Activated naive CD8-positive, alpha-beta T cell (primary cell): ENCODE results near the gene IFITM10.
"Not testable (repeated sequence)": the region's sequence is repeated elsewhere in the genome, so short reads cannot be mapped to it uniquely, and the experiment has no call there.

Experiments
- H3K27ac Mint-ChIP-seq: one replicate; pipeline ENCODE4 v1.8.0; 2021; ENCODE audit warnings: mixed read lengths
- H3K27me3 Mint-ChIP-seq: one replicate; pipeline ENCODE4 v1.8.0; 2021; ENCODE audit warnings: mixed read lengths
- H3K36me3 Mint-ChIP-seq: one replicate; pipeline ENCODE4 v1.8.0; 2021; ENCODE audit warnings: mixed read lengths
- H3K4me1 Mint-ChIP-seq: one replicate; pipeline ENCODE4 v1.8.0; 2021; ENCODE audit warnings: low read depth, mixed read lengths
- H3K4me3 Mint-ChIP-seq: one replicate; pipeline ENCODE4 v1.8.0; 2021; ENCODE audit warnings: mild to moderate bottlenecking, mixed read lengths
- H3K9me3 Mint-ChIP-seq: one replicate; pipeline ENCODE4 v1.8.0; 2021; ENCODE audit warnings: low read depth, mixed read lengths

IFITM10 gene

DNA sequence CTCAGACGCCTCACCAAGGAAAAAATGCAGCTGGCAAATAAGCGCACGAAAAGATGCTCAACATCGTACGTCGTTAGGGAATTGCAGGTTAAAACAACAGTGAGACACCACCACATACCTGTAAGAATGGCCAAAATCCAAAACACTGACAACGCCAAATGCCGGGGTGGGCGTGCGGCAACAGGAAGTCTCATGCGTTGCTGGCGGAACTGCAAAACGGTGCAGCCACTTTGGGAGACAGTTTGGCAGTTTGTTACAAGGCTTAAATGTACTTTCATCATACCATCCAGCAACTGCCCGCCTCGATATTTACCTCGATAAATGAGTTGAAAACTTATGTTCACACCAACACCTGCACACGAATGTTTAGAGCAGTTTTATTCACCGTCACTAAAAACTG, 20.9 kb upstream of the IFITM10 start:
- no peak overlapping the region for H3K4me3 Mint-ChIP-seq
- peaks cover 19% of the 10 kb centered on the region for H3K4me1 Mint-ChIP-seq
- no peaks in the 10 kb centered on the region for H3K36me3 Mint-ChIP-seq
- H3K27ac Mint-ChIP-seq, result no peak overlapping the region
- no peaks in the 10 kb centered on the region for H3K9me3 Mint-ChIP-seq
- no peaks in the 10 kb centered on the region for H3K27me3 Mint-ChIP-seq

DNA sequence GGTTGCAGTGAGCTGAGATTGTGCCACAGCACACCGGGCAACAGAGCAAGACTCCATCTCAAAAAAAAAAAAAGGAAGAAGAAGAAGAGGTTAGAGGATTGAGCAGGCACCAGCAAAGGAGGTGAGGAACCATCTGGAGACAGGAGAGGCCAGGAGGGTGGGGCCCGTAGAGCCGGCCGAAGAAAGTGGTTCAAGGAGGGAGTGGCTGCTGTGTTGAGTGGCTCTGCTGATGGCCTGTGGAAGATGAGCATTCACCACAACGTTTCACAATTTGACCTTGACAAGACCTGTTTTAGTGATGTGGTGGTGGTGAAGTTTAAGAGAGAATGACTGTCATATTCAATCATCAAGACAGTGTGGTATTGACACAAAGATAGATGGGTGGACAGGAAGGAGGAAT, 20.1 kb upstream of the IFITM10 start:
- H3K4me1 Mint-ChIP-seq, result peaks cover 19% of the 10 kb centered on the region
- no peak overlapping the region for H3K4me3 Mint-ChIP-seq
- H3K9me3 Mint-ChIP-seq, result no peaks in the 10 kb centered on the region
- H3K36me3 Mint-ChIP-seq, result no peaks in the 10 kb centered on the region
- no peaks in the 10 kb centered on the region for H3K27me3 Mint-ChIP-seq
- no peak overlapping the region for H3K27ac Mint-ChIP-seq

- H3K27ac Mint-ChIP-seq, result no peak overlapping the region
- H3K4me3 Mint-ChIP-seq, result no peak overlapping the region
- peaks cover 19% of the 10 kb centered on the region for H3K4me1 Mint-ChIP-seq
- H3K9me3 Mint-ChIP-seq, result no peaks in the 10 kb centered on the region
- H3K27me3 Mint-ChIP-seq, result no peaks in the 10 kb centered on the region
- no peaks in the 10 kb centered on the region for H3K36me3 Mint-ChIP-seq
Observed at GRCh38 chr11:1770061-1770460, 19.7 kb upstream of the IFITM10 start.

- peaks cover 22% of the 10 kb centered on the region for H3K4me1 Mint-ChIP-seq
- not testable (repeated sequence) for H3K27me3 Mint-ChIP-seq, H3K9me3 Mint-ChIP-seq, H3K4me3 Mint-ChIP-seq, H3K27ac Mint-ChIP-seq, H3K36me3 Mint-ChIP-seq
Observed at GRCh38 chr11:1769304-1769936, 19.0 kb upstream of the IFITM10 start.

GRCh38 chr11:1768141-1768469, 17.7 kb upstream of the IFITM10 start:
- Mint-ChIP-seq H3K4me1 (peaks cover 18% of the 10 kb centered on the region), H3K36me3 (no peaks in the 10 kb centered on the region), H3K27ac (no peak overlapping the region), H3K27me3 (no peaks in the 10 kb centered on the region), H3K4me3 (no peak overlapping the region), H3K9me3 (no peaks in the 10 kb centered on the region)

GRCh38 chr11:1767399-1768140, 17.2 kb upstream of the IFITM10 start:
- H3K27ac Mint-ChIP-seq, result no peak overlapping the region
- H3K36me3 Mint-ChIP-seq, result no peaks in the 10 kb centered on the region
- H3K4me1 Mint-ChIP-seq, result peaks cover 19% of the 10 kb centered on the region
- H3K4me3 Mint-ChIP-seq, result no peak overlapping the region
- H3K27me3 Mint-ChIP-seq, result no peaks in the 10 kb centered on the region
- H3K9me3 Mint-ChIP-seq, result no peaks in the 10 kb centered on the region

GRCh38 chr11:1766719-1767398, 16.5 kb upstream of the IFITM10 start:
- H3K4me1 Mint-ChIP-seq, result peaks cover 19% of the 10 kb centered on the region
- H3K36me3 Mint-ChIP-seq, result no peaks in the 10 kb centered on the region
- no peaks in the 10 kb centered on the region for H3K27me3 Mint-ChIP-seq
- H3K27ac Mint-ChIP-seq, result no peak overlapping the region
- no peak overlapping the region for H3K4me3 Mint-ChIP-seq
- no peaks in the 10 kb centered on the region for H3K9me3 Mint-ChIP-seq

DNA sequence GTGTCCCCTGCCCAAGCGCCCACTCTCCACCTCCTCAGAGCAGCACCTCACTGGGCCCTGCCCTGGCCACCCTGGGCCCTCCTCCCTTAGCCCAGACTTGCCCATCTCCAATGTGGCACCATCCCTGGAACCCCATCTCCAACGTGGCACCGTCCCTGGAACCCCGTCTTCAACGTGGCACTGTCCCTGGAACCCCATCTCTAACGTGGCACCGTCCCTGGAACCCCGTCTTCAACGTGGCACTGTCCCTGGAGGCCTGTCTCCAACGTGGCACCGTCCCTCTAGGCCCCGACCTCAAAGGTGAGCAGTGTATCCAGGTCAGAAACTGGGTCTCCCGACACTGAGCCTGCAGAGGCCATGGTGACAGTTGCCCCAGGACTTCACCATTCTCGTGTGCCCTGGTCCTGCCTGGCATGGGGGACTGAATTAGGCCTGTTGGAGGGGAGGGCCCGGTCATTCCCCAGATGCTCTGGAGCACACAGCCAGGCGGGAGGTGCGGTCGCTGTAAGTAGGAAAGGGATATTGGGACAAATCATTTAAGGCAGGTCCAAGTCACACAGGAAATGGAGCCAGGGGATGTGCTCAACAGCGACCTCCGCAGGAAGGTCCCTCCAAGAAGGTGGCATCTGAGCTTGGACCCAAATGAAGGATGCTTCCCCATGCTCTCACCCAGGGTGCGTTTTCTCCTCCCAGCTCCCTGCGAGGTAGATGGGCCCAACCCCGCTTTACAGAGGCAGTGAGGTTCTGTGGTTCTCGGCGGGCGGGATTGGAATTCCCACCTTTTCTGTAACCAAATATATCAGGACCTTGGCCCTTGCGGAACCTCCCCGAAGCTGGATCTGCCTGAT, 15.7 kb upstream of the IFITM10 start:
- H3K4me3 Mint-ChIP-seq, result no peak overlapping the region
- H3K4me1 Mint-ChIP-seq, result peaks cover 20% of the 10 kb centered on the region
- H3K27ac Mint-ChIP-seq, result no peak overlapping the region

GRCh38 chr11:1763796-1764661, 13.6 kb upstream of the IFITM10 start, which contains the start of gene CTSD:
TSS of gene CTSD (minus strand) at chr11:1763927. CDS start at chr11:1763859, 68 bp downstream.
- Mint-ChIP-seq H3K27ac (peak within 1 kb of the TSS; percentile 84), H3K4me3 (peak within 1 kb of the TSS; percentile 91), H3K27me3 (no peaks in the 10 kb centered on the region), H3K4me1 (peaks cover 32% of the 10 kb centered on the region), H3K9me3 (no peaks in the 10 kb centered on the region), H3K36me3 (no peaks in the 10 kb centered on the region)

More for the DNA sequence above, 15.7 kb upstream of the IFITM10 start:
- Mint-ChIP-seq H3K9me3 (no peaks in the 10 kb centered on the region), H3K27me3 (no peaks in the 10 kb centered on the region), H3K36me3 (no peaks in the 10 kb centered on the region)

DNA sequence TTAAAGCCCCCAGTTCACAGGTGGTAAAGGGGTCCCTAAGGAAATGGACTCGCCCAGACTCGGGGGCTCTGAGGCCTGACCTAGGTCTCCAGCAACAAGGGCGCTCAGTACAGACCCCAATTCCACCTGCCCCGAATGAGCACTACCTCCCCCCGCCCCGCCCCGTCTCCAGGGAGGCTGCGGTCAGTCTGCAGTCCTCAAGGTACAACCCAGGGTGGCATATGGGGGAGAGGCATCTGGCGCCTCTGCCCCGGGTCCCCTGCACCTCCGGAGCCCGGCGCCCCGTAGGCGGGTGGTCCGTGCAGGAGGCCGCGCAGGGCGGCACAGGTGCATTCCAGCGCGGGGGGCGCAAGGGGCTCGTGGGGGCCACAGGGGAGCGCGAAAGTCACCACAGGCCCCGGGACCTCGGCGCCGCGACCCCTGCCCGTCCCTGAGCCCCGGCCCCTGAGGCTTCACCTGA, 13.0 kb upstream of the IFITM10 start:
- Mint-ChIP-seq H3K4me1 (peaks cover 39% of the 10 kb centered on the region), H3K27me3 (no peaks in the 10 kb centered on the region), H3K4me3 (peak overlapping the region; percentile 75), H3K27ac (no peak overlapping the region), H3K36me3 (no peaks in the 10 kb centered on the region), H3K9me3 (no peaks in the 10 kb centered on the region)

DNA sequence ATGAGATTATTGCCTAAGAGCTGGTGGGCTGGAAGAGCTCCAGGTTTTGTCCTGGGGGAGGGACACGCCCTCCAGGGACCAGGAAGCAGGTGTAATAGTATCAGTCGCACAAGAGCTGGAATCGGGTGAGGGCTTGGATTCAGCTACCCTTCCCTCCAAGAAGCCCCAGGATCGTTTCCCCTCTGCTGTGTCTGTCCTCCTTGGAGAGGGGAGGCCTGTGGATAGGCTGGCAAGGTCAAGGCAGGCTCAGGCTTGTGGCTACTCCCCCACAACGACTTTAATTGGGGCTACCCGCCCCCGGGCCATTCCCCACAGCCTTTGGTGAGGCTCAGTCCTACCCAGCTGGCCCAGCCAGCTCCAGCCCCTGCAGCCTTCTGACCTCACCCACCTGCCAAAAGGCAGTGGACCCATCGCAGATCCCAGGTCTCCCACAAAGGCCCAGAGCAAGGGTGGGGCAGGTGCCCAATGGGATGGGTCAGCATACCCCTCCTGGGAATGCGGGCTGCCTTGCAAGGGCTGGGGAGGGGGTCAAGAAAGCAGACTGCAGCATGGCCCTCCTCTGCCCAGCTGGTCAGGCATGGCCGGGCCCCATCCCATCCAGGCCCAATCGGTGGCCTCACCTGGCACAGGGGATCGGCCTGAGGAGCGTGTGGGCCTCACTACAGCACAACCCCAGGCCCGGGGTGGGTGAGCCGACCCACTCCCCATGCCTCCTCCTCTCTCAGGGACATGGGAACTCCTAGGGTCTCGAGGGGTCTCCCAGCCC, 12.3 kb upstream of the IFITM10 start:
- no peaks in the 10 kb centered on the region for H3K9me3 Mint-ChIP-seq
- H3K27me3 Mint-ChIP-seq, result no peaks in the 10 kb centered on the region
- H3K4me1 Mint-ChIP-seq, result peaks cover 43% of the 10 kb centered on the region
- peak overlapping the region; percentile 64 for H3K27ac Mint-ChIP-seq
- no peaks in the 10 kb centered on the region for H3K36me3 Mint-ChIP-seq
- H3K4me3 Mint-ChIP-seq, result peak overlapping the region; percentile 75

DNA sequence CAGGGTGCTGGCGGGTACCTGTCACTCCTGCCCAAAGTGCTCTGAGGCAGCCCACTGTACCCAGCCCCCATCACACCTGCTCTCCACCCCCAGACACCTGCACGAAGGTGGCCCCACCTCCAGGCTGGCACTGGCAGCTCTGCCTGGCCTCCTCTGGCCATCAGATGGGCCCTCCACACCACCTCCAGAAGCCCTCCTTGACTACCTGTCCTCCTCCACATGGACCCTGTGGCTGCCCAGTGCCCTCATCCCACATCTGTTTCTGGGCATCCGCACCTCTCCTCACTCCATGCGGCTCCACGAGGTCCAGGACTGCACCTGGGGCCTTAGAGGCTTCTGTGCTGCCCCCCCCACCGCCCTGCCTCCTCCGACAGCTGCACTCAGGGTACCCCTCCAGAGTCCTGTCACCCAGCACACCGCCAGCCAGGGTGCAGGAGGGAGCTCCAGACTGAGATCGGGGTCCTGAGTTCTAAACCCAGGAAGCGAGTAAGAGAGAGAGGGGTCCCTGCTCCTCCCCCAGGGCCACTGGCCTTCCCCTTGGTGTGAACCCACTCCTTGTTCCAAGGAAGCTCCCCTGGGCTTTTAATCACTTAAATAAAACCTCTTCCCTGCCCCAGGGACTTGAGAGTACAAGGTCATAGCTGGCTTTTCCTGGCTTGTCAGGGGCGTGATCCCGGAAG, 11.6 kb upstream of the IFITM10 start:
- H3K4me1 Mint-ChIP-seq, result peaks cover 50% of the 10 kb centered on the region
- no peaks in the 10 kb centered on the region for H3K36me3 Mint-ChIP-seq
- peak overlapping the region; percentile 75 for H3K4me3 Mint-ChIP-seq
- H3K9me3 Mint-ChIP-seq, result no peaks in the 10 kb centered on the region
- no peaks in the 10 kb centered on the region for H3K27me3 Mint-ChIP-seq
- peak overlapping the region; percentile 72 for H3K27ac Mint-ChIP-seq
